GM15510 (cell line): Measurements from ENCODE around the gene NDUFS8.

Experiments
- POLR2A ChIP-seq: IDR thresholded peaks from 3 replicates; pipeline ENCODE4 v1.6.1; 2011; ENCODE audit warnings: borderline replicate concordance; ENCODE audit not compliant: insufficient read length; ENCODE audit errors: extremely low read depth

The NDUFS8 gene

DNA sequence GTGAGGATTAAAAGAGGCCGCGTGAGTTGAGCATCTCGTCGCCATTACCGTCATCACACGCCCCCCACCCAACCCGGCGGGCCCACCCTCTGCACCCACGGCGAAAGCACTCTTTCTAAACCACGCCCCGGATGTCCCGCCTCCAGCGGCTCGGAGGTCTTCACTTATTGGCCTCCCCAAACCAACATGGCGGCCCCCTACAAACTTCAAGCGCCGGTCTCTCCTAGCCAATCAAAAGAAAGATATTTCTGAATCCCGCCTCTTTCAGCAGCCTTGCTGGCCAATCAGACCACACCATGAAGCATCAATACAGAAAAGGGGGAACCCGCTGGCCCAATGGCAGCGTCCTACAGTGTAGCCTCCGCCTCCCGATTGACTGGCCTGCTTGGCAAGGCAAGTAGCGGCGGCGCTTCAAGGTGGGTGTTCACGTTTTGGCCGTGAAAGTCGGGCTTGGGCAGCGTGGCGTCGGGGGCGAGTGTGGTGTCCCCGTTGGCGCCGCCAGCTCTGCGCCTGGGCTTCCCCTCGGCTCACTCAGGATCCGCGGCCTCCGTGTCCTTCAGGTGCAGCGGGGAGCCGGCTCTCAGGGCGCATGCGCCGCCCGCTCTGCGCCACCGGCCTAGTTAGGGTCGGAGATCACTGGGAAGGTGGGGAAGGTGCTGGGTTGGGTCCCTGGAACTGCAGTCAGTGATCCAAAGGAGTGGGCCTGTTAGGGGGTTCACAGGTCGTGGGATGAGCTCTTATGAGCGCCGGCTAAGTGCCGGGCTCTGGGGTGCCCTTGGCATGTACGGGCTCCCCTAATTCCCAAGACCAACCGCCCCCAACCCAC, at the start of gene NDUFS8:
Gene NDUFS8 (plus strand): TSS at position 364 of the 826 bp plus-strand sequence. CDS start 1,471 bp downstream, outside the sequence.
- TF ChIP-seq POLR2A, result peak; percentile 62

DNA sequence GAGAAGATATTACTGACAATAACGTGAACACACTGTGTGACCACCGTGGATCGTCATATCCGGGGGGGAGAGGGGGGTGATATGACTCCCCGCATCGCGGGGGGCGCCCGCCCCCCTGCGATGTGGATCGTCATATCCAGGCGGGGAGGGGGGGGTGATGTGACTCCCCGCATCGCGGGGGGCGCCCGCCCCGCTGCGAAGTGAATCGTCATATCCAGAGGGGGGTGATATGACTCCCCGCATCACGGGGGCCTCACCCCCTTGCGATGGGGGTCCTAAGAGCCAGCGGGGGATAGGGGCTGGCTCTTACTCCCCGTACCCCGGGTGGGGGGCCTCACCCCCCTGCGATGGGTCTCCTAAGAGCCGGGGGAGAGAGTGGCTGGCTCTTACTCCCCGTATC, 46.5 kb upstream of the NDUFS8 start:
- no peak for TF ChIP-seq POLR2A

DNA sequence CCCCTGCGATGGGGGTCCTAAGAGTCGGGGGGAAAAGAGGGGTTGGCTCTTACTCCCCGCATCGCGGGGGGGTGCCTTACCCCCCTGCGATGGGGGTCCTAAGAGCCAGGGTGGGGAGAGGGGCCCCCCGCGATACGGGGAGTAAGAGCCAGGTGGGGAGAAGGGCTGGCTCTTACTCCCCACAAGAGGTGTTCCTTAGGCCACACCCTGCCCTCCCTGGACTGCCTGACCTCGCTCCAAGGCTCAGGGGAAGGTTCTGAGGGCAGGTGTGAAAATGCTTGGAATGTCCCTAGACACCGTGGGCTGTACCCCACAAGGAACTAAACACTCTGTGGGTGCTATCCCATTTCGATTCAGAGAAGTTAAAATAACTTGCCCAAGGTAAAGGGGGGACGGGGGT, 34.4 kb upstream of the NDUFS8 start:
- no peak for TF ChIP-seq POLR2A

DNA sequence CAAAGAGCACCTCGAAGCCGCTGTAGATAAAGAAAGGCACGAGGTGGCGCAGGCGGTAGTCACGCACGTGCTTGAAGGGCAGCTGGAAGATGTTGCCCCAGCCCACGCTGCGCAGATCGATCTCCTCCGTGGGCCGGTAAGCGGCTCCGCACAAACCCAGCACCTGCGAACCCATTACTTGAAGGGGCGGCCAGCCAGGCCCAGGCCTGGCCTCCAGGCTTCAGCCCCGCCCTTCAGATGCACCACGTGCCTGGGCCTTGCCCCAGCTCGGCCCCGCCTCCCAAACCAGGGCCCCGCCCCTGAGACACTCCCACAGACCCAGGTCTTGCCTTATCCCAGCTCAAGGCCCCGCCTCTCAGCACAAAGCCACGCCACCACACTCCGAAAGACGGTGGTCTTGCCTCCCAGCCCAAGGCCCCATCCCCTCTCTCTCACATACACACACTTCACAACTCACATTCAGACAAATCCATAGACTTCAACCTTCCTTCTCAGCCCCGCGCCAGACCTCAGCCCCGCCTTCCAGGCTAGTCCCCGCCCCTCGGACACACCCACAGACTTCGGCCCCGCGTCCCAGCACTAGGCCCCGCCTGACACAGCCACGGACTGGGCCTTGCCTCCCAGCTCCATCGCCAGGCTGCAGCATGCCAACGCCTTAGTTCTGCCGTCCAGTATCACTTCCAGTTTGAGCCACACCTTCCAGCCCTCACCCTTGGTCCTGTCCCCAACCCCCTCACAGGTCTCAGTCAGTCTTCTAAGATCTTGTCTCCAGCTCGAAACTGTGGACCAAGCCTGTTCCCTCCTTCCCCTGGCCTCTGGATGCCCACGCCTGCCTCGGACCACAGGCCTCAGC, 33.6 kb upstream of the NDUFS8 start:
- TF ChIP-seq POLR2A, result peak; percentile 29

DNA sequence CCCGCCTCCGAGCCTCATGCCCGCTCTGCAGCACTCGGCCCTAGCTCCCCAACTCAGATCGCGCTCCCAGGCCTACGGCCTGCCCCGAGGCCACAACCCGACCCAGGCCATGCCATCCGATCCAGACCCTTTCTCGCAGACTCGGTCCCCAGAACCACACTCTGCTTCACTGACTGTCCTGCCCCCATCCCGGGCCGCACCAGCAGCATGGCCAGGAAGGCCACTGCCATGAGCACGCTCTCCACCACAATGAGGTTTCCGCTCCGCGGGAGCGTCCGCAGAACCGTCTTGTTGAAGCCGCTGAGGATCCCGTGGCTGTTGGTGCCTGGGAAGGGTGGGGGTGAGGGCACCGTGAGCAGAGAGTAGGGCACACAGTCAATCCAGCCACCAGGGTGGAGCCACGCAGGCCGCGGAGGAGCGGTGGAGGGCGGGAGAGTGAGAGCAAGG, 33.0 kb upstream of the NDUFS8 start:
- peak; percentile 6 for TF ChIP-seq POLR2A

DNA sequence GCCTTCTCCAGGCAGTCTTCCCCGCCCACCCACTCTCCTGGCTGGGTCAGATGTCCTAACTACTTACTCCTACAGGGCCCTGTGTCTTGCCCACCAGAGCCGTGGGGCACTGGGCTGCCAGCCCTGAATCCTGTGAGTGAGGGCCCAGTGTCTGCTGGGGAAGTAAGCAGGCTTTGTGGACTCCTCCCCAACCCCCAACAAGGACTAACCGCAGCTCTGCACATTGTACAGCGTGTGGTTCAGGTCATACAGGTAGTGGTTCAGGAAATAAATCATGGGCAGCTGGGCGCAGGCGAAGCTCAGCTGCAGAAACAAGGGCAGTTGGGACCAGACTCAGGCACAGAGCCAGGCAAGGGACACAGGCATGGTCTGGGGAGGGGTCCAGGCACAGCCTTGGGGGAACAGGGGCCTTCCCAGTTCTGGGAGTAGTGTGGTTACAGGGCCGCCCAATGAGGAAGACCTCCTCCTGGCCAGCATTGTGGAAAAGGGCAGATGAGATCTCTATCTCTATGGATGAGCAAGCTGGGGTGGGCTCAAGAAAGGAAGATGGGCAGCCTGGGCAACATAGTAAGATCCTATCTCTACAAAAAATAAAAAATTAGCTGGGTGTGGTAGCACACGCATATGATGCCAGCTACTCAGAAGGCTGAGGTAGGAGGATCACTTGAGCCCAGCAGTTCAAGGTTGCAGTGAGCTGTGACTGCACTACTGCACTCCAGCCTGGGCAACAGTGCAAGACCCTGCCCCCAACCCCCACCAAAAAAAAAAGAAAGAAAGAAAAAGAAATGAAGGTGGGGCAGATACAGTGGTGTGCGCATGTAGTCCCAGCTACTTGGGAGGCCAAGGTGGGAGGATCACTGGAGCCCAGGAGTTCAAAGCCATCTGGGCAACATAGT, 32.1 kb upstream of the NDUFS8 start:
- no peak for TF ChIP-seq POLR2A

DNA sequence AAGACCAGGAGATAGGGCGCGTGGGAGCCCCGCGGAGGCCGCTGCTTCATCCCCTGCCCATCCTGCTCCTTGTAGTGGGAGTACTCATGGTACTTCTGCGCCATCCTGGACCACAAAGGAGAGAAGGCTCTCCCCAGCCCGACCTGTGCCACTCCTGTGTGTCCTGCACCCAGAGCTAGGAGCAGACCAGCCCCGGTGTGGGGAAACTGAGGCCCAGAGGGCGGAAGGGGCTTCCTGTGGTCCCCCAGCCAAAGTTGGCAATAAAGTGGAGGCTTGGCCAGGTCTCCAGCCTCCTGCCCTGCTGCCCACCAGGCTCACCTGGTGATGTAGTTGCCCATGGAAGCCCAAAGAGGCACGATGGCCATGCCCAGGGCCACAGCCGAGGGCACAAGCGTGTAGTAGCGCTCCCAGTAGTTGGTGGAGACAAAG, 31.3 kb upstream of the NDUFS8 start:
- TF ChIP-seq POLR2A, result no peak

DNA sequence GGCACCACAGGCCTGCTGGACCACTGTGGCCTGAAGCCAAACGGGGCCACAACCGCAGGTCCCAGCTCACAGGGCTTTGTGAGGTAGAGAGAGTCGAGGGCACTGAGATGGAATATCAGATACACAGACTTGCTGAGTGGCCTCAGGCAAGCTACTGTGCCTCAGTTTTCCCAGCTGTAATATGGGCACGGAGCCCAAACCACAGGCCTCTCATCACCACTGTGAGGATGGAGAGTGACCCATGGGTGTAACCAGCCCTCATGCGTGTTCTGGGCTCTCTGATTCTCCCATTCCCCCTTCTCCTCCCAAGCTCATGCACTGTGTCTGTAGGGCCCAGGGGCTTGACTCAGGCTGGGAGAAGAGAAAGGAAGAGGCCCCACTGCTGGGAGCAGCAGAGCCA, 30.8 kb upstream of the NDUFS8 start:
- peak; percentile 14 for TF ChIP-seq POLR2A

DNA sequence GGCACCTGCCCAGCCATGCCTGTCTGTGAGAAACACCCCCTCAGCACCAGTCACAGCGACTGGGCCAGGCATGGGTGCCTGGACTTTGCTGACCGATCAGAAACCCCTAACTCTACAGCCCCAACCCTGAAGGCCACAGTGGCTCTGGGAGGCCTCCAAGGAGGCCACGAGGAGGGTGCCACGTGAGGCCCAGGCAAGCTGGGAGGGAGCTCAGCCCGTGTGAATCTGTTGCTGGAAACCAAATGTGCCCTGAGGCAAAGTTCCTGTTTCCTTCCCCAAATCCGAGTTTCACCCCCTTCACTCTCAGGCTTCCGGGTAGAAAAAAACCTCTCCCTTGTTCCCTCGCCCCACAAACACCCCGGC, 27.9 kb upstream of the NDUFS8 start:
- peak; percentile 18 for TF ChIP-seq POLR2A

DNA sequence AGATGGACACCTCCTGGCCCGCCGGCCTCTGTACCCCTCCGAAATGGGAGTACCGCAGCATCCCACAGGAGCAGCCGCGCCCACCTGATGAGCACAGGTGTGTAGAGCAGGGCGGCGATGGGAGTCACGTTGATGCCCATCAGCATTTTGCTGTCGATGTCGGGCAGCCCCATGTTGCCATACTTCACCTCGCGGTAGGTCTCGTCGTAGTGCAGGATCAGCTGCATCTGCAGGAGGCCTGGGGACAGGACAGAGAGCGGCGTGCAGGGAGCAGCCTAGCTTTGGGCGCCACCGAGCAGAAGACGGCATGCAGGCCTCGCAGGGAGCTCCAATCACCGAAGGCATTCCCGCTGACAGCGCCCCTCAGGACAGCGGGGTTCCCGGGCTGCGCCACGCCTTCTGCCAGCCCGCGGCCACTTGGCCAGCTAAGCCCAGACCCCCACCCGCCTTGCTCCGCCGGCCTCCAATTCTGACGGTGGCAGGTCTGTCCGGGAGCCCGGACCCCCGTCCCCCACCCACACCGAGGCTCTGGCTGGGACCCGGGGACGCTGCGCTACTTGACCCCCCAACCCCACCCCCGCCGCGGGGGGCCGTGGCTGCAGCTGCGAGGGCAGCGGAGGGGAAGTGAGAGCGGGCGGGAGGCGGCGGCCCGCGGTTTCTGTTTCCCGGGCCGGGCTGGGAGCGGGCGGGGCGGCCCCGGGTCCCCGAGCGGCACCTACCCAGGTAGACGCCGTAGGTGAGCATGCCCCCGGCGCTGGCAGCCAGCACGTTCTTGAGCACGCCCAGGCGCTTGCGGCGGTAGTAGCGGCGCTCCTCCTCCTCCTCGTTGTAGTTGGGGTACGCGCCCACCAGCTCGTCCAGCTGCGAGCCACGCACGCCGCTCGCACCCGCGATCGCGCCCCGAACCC, 27.3 kb upstream of the NDUFS8 start:
- TF ChIP-seq POLR2A, result no peak

DNA sequence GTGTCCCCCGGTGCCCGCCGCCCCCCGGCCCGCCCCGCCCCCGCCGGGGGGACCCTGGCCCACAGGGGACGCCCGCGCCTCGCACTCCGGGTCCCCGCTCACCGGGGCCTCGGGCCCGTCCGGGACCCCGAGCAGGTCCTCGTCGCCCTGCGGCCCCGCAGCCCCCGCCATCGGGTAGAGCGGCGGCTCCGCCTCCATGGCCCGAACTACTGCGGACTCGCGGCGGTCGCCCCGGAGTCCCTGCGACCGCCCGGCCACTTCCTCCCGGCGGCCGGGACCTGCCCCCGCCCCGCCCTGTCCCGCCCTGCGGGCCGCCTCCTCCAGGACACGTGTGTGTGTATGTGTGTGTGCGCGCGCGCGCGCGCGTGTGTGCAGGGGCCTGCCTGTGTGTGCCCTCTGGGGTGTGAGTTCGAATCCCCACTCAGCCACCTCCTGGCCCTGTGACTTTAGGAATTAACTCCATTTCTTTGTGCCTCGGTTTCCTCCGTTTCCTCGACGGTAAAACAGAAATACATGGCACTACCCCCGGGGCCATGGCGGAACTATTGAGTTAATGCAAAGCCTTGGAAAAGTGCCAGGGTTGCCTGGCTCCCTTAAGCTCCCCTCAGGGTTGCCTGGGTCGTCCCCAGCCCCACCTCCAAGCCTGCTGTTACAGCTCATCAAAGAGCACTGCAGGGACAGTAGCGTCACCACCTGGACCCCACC, 26.5 kb upstream of the NDUFS8 start, which contains the start of gene UNC93B1:
Gene UNC93B1 (minus strand): TSS at position 252 of the 705 bp plus-strand sequence. CDS start 54 bp downstream, at position 198.
- peak; percentile 89 for TF ChIP-seq POLR2A

DNA sequence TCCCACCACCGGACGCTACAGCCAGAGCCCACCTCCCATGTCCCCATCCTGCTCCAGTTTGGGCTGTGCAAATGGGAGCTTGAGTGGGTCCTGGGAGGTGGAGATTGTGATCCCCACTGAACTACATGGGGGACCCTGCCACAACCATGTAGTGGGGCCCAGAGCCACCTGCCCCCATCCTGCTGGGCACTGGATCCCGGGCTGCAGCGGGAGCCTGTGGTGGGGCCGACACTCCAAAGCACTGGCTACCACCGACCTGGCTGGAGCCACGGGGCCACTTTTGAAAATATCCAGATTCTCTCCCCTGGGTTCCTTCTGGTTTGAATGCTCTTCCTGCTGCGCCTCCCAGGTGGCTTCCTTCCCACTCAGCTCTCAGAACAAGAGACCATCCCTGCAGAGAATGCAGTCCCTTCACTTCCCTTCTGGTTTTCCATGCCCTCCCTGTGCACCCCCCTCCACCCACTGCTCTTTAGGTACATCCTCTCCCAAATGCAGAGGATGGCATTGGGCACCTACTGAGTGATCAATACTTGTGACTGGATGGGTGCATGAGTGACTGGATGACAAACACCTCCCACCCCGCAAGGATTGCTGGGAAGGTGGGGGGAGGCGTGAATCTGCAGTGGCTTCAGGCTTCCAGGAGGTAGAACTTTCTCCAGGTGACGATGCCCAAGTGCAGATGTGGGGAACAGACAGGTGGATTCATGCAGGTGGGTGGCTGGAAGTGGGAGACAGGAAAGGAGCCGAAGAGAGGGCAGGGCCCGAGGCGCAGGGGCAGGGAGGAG, 25.7 kb upstream of the NDUFS8 start:
- no peak for TF ChIP-seq POLR2A

DNA sequence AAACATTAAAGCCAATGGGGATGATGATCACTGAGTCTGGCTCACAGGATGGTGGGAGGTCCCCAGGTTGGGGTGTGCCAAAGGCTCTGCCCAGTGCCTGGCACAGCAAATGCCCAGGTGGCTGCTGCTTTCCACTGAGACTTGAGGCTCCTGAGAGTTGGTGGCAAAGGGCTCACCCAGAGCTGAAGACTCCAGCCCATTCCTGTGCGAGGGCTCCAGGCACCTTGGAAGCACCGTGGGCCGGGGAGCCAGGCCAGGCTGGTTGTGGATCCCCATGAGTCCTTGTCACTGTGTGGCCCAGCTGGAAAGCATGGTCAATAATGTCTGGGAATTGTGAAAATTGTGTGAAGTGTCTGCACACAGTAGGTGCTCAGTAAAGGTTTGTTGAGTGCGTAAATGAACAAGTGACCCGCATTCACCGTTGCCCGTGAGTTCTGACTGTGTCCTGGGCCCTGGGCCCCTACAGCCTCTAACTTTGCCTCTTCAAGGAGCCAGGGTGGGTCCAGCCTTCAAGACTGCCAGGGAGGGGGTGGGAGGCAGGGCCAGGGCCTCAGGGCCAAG, 23.8 kb upstream of the NDUFS8 start:
- no peak for TF ChIP-seq POLR2A
